GM23338 (cell line): ENCODE measurements around the gene KMT2C.

Experiments
- EZH2 ChIP-seq: fragments of 200-600 bp; sonication (generic); IDR thresholded peaks from one replicate; pipeline ENCODE4 v1.8.0; 2017; ENCODE audit warnings: antibody characterized with exemption, mild to moderate bottlenecking, low read depth; ENCODE audit not compliant: unreplicated experiment
- TF ChIP-seq, protein P1 (sequence below), 2 experiments: fragments of 200-600 bp in 1 of 2; sonication (generic) in 1 of 2; conservative IDR thresholded peaks; 2 replicates each; pipeline versions ENCODE4 v1.5.1 to v1.6.1; 2016 to 2017; ENCODE audit warnings: antibody characterized with exemption in 2 of 2, low read depth in 2 of 2, mild to moderate bottlenecking in 2 of 2, moderate library complexity in 1 of 2

- TF ChIP-seq, protein P1, sequence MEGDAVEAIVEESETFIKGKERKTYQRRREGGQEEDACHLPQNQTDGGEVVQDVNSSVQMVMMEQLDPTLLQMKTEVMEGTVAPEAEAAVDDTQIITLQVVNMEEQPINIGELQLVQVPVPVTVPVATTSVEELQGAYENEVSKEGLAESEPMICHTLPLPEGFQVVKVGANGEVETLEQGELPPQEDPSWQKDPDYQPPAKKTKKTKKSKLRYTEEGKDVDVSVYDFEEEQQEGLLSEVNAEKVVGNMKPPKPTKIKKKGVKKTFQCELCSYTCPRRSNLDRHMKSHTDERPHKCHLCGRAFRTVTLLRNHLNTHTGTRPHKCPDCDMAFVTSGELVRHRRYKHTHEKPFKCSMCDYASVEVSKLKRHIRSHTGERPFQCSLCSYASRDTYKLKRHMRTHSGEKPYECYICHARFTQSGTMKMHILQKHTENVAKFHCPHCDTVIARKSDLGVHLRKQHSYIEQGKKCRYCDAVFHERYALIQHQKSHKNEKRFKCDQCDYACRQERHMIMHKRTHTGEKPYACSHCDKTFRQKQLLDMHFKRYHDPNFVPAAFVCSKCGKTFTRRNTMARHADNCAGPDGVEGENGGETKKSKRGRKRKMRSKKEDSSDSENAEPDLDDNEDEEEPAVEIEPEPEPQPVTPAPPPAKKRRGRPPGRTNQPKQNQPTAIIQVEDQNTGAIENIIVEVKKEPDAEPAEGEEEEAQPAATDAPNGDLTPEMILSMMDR (conservative IDR thresholded peaks at IDR 0.05; ENCODE audit: low read depth in 2 of 2): no peak
- TF ChIP-seq EZH2: no peak
These were observed 258.0 kb downstream of the KMT2C start for GRCh38 chr7:152177681-152178404.
